Measurements from ENCODE around the gene ISG20. TPM values are rescaled to one million over a fixed set of nuclear protein-coding genes. Genes with fewer than 3 reads are reported as not detected.

ISG20 gene
- total RNA-seq, 1 donor from 2014 or later: 3.6 TPM

- no peak for DNase-seq
- no peak for ATAC-seq
- intact Hi-C loops (cut with micrococcal nuclease): no loop called here
Measured at GRCh38 chr15:88702983-88703382, 64.2 kb downstream of the ISG20 start.

- DNase-seq: no peak
- no peak for ATAC-seq
- intact Hi-C loops (cut with micrococcal nuclease): no loop called here
Measured at GRCh38 chr15:88703533-88703932, 64.7 kb downstream of the ISG20 start.

DNA sequence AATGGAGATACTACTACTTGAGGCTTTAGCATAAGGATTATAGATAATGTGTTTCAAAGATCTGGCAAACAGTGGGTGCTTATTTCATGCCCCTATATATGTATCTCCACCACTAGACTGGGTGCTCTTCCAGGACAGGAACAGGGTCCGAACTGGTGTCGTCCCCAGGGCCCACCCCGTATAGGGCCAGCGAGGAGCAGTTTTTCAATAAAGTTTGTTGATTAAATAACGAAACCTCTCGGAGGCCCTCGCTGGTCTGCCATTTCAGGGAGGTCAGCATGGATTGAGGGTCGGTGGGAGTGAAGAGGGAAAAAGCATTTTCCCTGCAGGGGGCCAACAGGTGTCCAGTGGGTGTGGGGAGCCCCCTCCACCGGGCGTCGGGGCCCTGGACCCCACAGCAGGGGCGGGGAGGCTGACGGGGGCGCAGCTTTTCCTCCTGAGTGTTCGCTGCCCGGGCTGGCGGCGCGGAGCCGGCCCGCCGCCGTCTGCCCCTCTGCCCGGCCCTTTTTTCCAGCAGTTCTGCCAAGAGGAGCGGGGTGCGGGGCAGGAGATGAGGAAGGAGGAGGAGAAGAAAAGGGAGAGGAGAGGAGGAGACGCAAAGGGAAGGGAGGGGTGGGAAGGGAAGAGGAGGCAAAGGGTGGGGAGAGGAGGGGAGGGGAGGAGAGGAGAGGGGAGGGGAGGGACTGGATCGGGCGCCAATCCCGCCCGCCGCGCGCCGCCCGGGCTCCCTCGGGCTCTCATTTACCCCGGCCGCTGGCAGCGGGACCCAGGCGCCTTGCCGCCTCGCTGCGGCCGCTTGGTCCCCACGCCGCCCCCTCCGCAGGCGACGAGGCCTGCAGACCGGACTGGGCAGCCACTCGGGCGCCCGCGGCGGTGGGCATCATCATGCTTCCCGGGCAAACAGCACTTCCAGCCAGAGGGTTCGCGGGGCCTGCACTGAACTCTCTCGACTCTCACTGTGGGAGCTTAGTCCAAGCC lies 66.3 kb downstream of the ISG20 start:
- ATAC-seq (peak; percentile 80), DNase-seq (peak; percentile 51)
- intact Hi-C loops (cut with micrococcal nuclease): no loop called here

DNA sequence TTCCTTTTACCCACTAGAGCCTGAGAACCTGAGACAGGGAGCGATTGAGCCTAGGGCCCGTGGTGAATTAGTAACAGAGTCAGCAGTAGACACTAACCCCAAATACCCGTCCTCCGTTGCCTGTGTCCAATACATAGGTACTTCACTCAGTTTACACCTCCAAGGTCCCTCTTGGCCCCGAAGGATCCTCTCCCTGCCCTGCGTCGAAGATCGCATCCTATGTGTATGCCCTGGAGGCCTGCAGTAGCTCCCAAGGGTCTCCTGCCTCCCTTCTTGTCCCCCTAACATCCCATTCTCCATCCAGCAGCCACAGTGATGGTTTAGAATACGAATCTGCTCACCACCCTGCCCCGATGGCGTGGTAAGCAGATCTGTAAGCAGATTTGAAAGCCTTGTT lies 67.0 kb downstream of the ISG20 start:
- intact Hi-C loops (cut with micrococcal nuclease): no loop called here

More for the DNA sequence above, 67.0 kb downstream of the ISG20 start:
- ATAC-seq (no peak), DNase-seq (no peak)

Small RNA genes within 50 kb of the gene (microRNA-seq; reads per million reads assigned to microRNA genes)
- gene MIR1179 (ENCODE audit: borderline number of aligned reads): 6.9 reads per million
- gene MIR3529 (ENCODE audit: borderline number of aligned reads): not detected
- gene MIR7-2 (ENCODE audit: borderline number of aligned reads): not detected

Other genes starting within 250 kb of the ISG20 start
- gene MRPL46, start 171.6 kb upstream of the ISG20 start, total RNA-seq: 68.6 TPM
- gene MRPS11, start 171.3 kb upstream of the ISG20 start, total RNA-seq: 73.3 TPM
- gene DET1, start 92.3 kb upstream of the ISG20 start, total RNA-seq: 7.6 TPM
- 9.8 TPM for gene AEN, start 17.7 kb upstream of the ISG20 start, total RNA-seq
- gene ACAN, start 164.4 kb downstream of the ISG20 start, total RNA-seq: 0.15 TPM

Measured in left ventricle myocardium superior (tissue), 1 donor.